ENCODE data around the gene PTPRG. TPM values are rescaled to one million over a fixed set of nuclear protein-coding genes. Genes with fewer than 3 reads are reported as not detected.

The PTPRG gene
- total RNA-seq, 1 donor from 2014 or later: 25.2 TPM

DNA sequence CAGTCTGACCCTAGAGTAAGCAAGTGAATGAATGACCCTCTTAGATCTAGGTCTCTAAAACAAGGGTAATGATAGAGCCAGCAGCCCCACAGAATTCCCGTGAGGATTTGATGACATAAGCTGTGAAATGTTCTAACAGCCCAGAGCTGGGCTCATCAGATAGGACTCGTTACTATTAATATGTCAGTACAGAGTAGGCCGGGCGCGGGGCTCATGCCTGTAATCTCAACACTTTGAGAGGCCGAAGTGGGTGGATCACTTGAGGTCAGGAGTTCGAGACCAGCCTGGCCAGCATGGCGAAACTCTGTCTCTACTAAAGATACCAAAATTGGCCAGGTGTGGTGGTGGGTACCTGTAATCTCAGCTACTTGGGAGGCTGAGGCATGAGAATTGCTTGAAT, 621.7 kb downstream of the PTPRG start:
- Histone ChIP-seq H3K4me3 (ENCODE audit: low read depth, low read length) (no peak overlapping the region), H3K36me3 (ENCODE audit: control insufficient read depth, insufficient read depth, low read length) (no peaks in the 10 kb centered on the region), H3K27me3 (ENCODE audit: control insufficient read depth, insufficient read depth, low read length) (no peaks in the 10 kb centered on the region)
- TF ChIP-seq, protein P1, sequence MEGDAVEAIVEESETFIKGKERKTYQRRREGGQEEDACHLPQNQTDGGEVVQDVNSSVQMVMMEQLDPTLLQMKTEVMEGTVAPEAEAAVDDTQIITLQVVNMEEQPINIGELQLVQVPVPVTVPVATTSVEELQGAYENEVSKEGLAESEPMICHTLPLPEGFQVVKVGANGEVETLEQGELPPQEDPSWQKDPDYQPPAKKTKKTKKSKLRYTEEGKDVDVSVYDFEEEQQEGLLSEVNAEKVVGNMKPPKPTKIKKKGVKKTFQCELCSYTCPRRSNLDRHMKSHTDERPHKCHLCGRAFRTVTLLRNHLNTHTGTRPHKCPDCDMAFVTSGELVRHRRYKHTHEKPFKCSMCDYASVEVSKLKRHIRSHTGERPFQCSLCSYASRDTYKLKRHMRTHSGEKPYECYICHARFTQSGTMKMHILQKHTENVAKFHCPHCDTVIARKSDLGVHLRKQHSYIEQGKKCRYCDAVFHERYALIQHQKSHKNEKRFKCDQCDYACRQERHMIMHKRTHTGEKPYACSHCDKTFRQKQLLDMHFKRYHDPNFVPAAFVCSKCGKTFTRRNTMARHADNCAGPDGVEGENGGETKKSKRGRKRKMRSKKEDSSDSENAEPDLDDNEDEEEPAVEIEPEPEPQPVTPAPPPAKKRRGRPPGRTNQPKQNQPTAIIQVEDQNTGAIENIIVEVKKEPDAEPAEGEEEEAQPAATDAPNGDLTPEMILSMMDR (IDR thresholded peaks at IDR 0.05; ENCODE audit: insufficient read depth, low read length, poor library complexity, severe bottlenecking): no peak
- DNase-seq (ENCODE audit: low read depth): no peak

DNA sequence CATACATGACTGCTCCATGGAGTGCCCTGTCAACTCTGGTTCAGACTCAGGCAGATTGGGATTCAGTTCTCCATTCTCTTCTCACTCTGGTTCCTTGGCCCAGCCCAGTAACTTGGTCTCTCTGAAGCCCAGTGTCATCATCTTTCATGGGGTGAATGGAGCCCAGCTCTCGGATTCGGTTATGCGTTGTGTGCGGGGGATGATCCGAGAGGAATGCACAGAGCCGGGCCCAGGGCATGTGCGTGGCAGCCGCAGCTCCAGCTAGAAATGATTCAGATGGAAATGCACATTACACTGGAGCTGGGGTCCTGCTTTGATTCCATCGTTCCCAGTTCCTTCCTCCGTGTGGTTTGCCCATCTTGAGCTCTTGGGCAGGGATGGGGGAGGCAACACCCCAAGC, 622.6 kb downstream of the PTPRG start:
- TF ChIP-seq, protein P1 (IDR thresholded peaks at IDR 0.05; ENCODE audit: insufficient read depth, low read length, poor library complexity, severe bottlenecking): no peak

DNA sequence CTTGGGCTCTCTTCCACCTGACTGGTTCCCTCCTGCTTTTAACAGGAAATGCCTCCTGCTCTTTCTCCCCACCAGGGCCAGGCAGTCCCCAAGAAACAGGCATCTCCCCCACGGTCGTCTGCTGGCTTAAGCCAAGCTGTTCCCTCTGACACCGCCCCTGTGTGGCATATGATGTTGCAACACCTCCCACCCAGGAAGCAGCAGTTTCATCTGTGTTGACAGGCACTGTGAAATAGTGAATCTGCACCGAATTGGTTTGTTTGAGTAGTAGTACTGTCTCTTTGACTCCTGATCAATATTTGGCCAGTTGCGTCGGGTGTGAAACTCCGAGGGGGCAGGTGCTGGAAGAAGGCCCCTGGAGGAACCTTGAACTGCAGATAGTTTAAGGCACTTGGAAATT, 623.2 kb downstream of the PTPRG start:
- DNase-seq (ENCODE audit: low read depth): no peak
- Histone ChIP-seq H3K36me3 (ENCODE audit: control insufficient read depth, insufficient read depth, low read length) (no peaks in the 10 kb centered on the region), H3K4me3 (ENCODE audit: low read depth, low read length) (no peak overlapping the region), H3K27me3 (ENCODE audit: control insufficient read depth, insufficient read depth, low read length) (no peaks in the 10 kb centered on the region)
- TF ChIP-seq, protein P1 (IDR thresholded peaks at IDR 0.05; ENCODE audit: insufficient read depth, low read length, poor library complexity, severe bottlenecking): no peak

More for the DNA sequence above, 622.6 kb downstream of the PTPRG start:
- no peaks in the 10 kb centered on the region for H3K36me3 ChIP-seq (ENCODE audit: control insufficient read depth, insufficient read depth, low read length)
- no peak overlapping the region for H3K4me3 ChIP-seq (ENCODE audit: low read depth, low read length)
- no peaks in the 10 kb centered on the region for H3K27me3 ChIP-seq (ENCODE audit: control insufficient read depth, insufficient read depth, low read length)
- no peak for DNase-seq (ENCODE audit: low read depth)

DNA sequence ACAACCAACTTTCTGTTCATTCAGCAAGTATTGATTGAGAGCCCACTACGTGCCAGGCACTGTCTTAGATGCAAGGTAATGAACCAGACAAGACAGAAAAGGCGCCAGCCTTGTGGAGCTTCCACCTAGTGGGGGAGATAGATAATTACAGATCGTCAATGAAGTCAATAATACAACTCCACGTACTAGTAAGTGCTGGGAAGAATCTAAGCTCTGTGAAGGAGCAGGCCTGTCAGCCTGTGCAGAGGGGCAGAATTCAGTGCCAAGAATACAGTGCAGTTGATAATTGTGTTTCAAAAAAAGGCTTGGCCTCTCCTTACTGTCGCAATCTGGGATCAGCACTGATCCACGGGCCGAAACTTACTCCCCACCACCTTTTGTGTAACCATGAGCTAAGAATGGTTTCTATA, 625.7 kb downstream of the PTPRG start:
- Histone ChIP-seq H3K4me3 (ENCODE audit: low read depth, low read length) (no peak overlapping the region), H3K36me3 (ENCODE audit: control insufficient read depth, insufficient read depth, low read length) (no peaks in the 10 kb centered on the region), H3K27me3 (ENCODE audit: control insufficient read depth, insufficient read depth, low read length) (no peaks in the 10 kb centered on the region)
- TF ChIP-seq, protein P1 (IDR thresholded peaks at IDR 0.05; ENCODE audit: insufficient read depth, low read length, poor library complexity, severe bottlenecking): peak; percentile 38
- DNase-seq (ENCODE audit: low read depth): no peak

DNA sequence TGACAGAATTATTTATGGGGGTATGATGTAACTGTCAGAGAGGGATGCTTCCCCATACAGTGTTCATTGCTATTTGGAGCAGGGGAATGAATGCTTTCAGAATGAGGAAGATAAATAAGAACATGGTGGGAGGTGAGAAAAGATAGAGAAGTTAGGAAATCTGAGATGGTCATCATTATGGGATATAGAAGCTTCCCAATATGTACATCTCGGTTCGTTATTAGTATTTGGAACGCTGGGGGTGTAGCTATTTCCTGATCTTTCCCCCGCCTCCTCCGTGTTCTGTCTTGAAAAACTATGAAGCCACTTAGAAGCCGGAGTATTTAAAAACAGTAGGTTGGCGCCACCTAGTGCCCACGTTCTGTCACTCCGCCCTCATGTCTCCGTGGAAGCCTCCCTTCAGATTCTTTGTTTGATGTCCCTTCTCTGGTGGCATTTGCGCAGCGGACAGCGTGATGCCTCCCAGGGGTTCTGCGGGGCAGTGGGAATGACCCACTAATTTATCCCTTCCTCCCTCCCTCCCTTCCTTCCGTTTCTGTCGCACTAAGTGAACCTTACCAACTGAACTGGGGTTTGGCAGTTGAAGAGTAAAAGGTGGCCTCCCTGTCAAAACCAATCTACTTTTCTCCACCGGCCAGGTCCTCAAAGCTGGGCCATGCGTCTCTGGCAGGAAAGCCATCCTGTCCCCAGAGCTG, 627.5 kb downstream of the PTPRG start:
- Histone ChIP-seq H3K4me3 (ENCODE audit: low read depth, low read length) (no peak overlapping the region), H3K27me3 (ENCODE audit: control insufficient read depth, insufficient read depth, low read length) (no peaks in the 10 kb centered on the region), H3K36me3 (ENCODE audit: control insufficient read depth, insufficient read depth, low read length) (no peaks in the 10 kb centered on the region)
- no peak for DNase-seq (ENCODE audit: low read depth)
- TF ChIP-seq, protein P1 (IDR thresholded peaks at IDR 0.05; ENCODE audit: insufficient read depth, low read length, poor library complexity, severe bottlenecking): peak; percentile 75

DNA sequence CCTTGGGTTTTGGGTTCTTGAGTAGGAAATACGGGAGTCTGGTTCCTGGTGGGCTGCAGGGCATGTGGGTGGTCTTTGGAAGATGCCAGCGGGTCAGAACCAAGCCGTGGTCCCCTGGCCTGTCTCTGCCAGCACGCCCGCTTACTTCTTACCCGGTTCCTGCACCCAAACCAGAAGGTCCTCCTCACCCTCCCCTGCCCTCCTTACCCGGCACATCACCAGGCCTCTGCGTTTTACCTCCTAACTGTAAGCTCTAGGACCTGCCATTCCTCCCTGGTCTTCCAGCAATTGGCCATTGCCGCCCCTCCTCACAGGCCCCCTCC, 628.0 kb downstream of the PTPRG start:
- no peak for DNase-seq (ENCODE audit: low read depth)
- no peaks in the 10 kb centered on the region for H3K27me3 ChIP-seq (ENCODE audit: control insufficient read depth, insufficient read depth, low read length)
- H3K4me3 ChIP-seq (ENCODE audit: low read depth, low read length): no peak overlapping the region
- TF ChIP-seq, protein P1 (IDR thresholded peaks at IDR 0.05; ENCODE audit: insufficient read depth, low read length, poor library complexity, severe bottlenecking): no peak
- no peaks in the 10 kb centered on the region for H3K36me3 ChIP-seq (ENCODE audit: control insufficient read depth, insufficient read depth, low read length)
